ENCODE measurements around the gene WDR59. TPM values are rescaled to one million over a fixed set of nuclear protein-coding genes. Genes with fewer than 3 reads are reported as not detected.
"Not testable (repeated sequence)": the region's sequence is repeated elsewhere in the genome, so short reads cannot be mapped to it uniquely, and the experiment has no call there.

Gene WDR59
- total RNA-seq, 4 donors from 2014 or later, result 29.1 to 112 (median 42.6) TPM

DNA sequence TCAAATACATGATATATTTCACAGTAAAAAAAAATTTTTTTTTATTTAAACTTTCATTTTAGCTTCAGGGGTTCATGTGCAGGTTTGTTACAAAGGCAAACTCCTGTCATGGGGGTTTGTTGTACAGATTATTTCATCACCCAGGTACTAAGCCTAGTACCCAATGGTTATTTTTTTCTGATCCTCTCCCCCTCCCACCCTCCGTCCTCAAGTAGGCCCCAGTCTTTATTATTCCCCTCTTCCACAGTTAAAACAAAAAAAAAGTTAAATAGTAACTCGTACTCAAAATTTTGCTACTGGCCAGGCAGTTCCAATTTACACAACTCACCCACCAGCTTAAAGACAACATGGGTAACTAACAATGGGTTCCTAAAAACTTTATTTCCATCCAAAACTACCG is 63.9 kb downstream of the WDR59 start:
- Histone ChIP-seq H3K9me3 (no peaks in the 10 kb centered on the region), H3K4me3 (no peak overlapping the region), H3K27ac (no peak overlapping the region), H3K27me3 (no peaks in the 10 kb centered on the region), H3K4me1 (no peaks in the 10 kb centered on the region), H3K36me3 (peaks cover 0 to 54% (median 9%) of the 10 kb centered on the region in 4 donors)
- no peak for DNase-seq
- intact Hi-C loops (cut with DNase I; ENCODE audit: low total_unique reads) (no loop called here), in situ Hi-C loops (cut with MboI; ENCODE audit: low pct_ligation_motif_present in 1 of 4, low pct_unique_long_range_greater_than_20kb in 1 of 4, low sequenced_read_pairs in 3 of 4) (no loop called here)
- WGBS, 2 donors (ENCODE audit: low coverage in 1 of 2), result 86 to 90% methylated on average over 3 of the region's 3 CpGs
- TF ChIP-seq POLR2A (IDR thresholded peaks at IDR 0.05) (no peak), EP300 (IDR thresholded peaks at IDR 0.05; ENCODE audit: low read depth) (no peak), POLR2AphosphoS5 (IDR thresholded peaks at IDR 0.05) (no peak)
- TF ChIP-seq, protein P1, sequence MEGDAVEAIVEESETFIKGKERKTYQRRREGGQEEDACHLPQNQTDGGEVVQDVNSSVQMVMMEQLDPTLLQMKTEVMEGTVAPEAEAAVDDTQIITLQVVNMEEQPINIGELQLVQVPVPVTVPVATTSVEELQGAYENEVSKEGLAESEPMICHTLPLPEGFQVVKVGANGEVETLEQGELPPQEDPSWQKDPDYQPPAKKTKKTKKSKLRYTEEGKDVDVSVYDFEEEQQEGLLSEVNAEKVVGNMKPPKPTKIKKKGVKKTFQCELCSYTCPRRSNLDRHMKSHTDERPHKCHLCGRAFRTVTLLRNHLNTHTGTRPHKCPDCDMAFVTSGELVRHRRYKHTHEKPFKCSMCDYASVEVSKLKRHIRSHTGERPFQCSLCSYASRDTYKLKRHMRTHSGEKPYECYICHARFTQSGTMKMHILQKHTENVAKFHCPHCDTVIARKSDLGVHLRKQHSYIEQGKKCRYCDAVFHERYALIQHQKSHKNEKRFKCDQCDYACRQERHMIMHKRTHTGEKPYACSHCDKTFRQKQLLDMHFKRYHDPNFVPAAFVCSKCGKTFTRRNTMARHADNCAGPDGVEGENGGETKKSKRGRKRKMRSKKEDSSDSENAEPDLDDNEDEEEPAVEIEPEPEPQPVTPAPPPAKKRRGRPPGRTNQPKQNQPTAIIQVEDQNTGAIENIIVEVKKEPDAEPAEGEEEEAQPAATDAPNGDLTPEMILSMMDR (IDR thresholded peaks at IDR 0.05), result no peak

DNA sequence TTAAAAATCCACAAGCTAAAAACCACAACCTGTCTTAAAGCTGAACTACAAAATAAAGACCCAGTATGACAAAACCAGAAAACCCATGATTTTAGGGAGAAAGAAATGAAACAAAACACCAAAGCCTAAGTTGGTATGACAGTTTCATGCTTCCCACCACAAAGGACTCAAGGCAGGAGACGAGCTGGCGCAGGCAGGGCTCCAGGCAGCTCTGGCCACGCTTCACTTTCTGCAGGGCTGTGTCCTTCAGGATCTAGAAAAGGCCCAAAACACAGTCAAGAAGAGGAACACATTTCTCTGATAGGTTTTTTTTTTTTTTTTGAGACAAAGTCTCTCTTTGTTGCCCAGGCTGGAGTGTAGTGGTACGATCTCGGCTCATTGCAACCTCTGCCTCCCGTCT is 75.3 kb downstream of the WDR59 start:
- Histone ChIP-seq H3K27me3 (no peaks in the 10 kb centered on the region), H3K9me3 (peaks cover 4 to 11% of the 10 kb centered on the region in 2 donors), H3K4me3 (no peak overlapping the region), H3K4me1 (no peaks in the 10 kb centered on the region), H3K36me3 (peaks cover 0 to 73% (median 28%) of the 10 kb centered on the region in 4 donors), H3K27ac (no peak overlapping the region)
- in situ Hi-C loops (cut with MboI; ENCODE audit: low pct_ligation_motif_present in 1 of 4, low pct_unique_long_range_greater_than_20kb in 1 of 4, low sequenced_read_pairs in 3 of 4) (no loop called here), intact Hi-C loops (cut with DNase I; ENCODE audit: low total_unique reads) (no loop called here)
- 95 to 100% methylated on average over 3 to 6 of the region's 6 CpGs for WGBS, 2 donors (ENCODE audit: low coverage in 1 of 2)
- no peak for DNase-seq
- TF ChIP-seq EP300 (IDR thresholded peaks at IDR 0.05; ENCODE audit: low read depth) (no peak), POLR2AphosphoS5 (IDR thresholded peaks at IDR 0.05) (no peak), POLR2A (IDR thresholded peaks at IDR 0.05) (no peak)
- TF ChIP-seq, protein P1 (IDR thresholded peaks at IDR 0.05), result no peak

DNA sequence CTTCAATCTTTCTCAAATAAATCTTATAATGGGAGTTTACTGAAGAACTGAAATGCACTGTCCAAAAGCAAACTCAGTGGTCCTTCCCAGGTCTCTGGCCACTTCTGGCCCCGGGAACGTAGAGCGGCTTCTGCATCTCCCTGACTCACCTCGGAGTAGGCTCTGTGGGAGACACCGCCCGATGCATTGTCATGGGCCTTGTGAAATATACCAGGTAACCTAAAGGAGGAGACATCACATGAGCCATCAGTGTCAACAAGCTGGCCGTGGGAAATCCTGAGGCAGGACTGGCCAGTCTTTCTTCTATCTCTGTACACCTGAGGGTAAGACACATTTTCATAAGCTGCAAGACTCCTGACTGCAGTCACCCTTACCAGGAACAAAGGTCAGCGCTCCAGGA is 76.2 kb downstream of the WDR59 start:
- H3K4me3 ChIP-seq; intact Hi-C loops (cut with DNase I; ENCODE audit: low total_unique reads); in situ Hi-C loops (cut with MboI; ENCODE audit: low pct_ligation_motif_present in 1 of 4, low pct_unique_long_range_greater_than_20kb in 1 of 4, low sequenced_read_pairs in 3 of 4); DNase-seq; H3K27ac ChIP-seq; H3K4me1 ChIP-seq; H3K27me3 ChIP-seq: not testable (repeated sequence)
- 88 to 90% methylated on average over 2 to 7 of the region's 8 CpGs for WGBS, 2 donors (ENCODE audit: low coverage in 1 of 2)
- Histone ChIP-seq H3K36me3 (peaks cover 0 to 70% (median 25%) of the 10 kb centered on the region in 4 donors), H3K9me3 (peaks cover 4 to 11% of the 10 kb centered on the region in 2 donors)

DNA sequence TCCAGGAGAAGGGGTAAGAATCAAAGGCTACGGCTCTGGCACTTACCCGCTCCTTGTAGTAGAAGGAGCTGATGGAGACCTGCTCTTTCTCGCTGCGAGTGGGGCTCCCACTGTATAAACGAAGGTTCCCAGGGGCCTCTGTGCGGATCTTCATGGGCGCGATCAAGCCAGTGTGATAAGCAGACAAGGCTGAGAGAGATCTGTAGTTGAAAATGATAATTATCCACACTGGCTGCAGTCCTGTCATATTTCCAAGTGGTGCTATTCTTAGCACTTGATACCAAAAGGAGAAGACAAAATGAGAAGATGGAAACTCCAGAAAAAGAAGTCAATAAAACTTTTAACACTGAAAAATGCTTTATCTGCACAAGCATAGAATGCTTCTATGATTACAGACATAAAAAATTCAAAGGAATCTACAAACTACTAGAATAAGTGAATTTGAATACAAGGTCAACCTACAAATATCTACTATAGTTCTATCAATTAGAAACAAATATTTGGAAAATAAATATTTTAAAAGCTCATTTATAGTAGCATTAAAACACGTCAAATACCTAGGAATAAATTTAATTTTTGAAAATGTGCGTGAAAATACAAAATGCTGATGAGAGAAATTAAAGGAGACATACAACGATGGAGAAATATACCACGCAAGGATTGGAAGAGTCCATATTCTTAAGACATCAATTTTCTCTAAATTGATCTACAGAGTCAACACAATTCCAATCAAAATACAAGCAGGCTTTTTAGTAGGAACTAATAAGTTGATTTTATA is 80.8 kb downstream of the WDR59 start:
- H3K27me3 ChIP-seq, result no peaks in the 10 kb centered on the region
- no peak overlapping the region for H3K4me3 ChIP-seq
- in situ Hi-C loops (cut with MboI; ENCODE audit: low pct_ligation_motif_present in 1 of 4, low pct_unique_long_range_greater_than_20kb in 1 of 4, low sequenced_read_pairs in 3 of 4) (no loop called here), intact Hi-C loops (cut with DNase I; ENCODE audit: low total_unique reads) (no loop called here)
- no peak for DNase-seq
- TF ChIP-seq POLR2A (IDR thresholded peaks at IDR 0.05) (no peak), EP300 (IDR thresholded peaks at IDR 0.05; ENCODE audit: low read depth) (no peak), POLR2AphosphoS5 (IDR thresholded peaks at IDR 0.05) (no peak)
- TF ChIP-seq, protein P1 (IDR thresholded peaks at IDR 0.05), result no peak
- WGBS, 2 donors (ENCODE audit: low coverage in 1 of 2), result 95 to 98% methylated on average over 12 of the region's 12 CpGs
- H3K9me3 ChIP-seq, result no peaks in the 10 kb centered on the region
- no peaks in the 10 kb centered on the region for H3K4me1 ChIP-seq
- H3K36me3 ChIP-seq, result peaks cover 0 to 36% (median 17%) of the 10 kb centered on the region in 4 donors
- H3K27ac ChIP-seq, result no peak overlapping the region

Data from transverse colon (tissue), 4 donors.